GM19452 (cell line): ENCODE data around the gene KRTCAP2.

ENCODE experiments used
- ATAC-seq: cut with Tn5 transposase; IDR thresholded peaks from one replicate; pipeline ENCODE4 v1.9.1; 2021; ENCODE audit not compliant: unreplicated experiment

The KRTCAP2 gene

GRCh38 chr1:155135415-155136028, 37.6 kb downstream of the KRTCAP2 start, which contains the start of gene SLC50A1:
Gene SLC50A1, plus strand, starts transcription at chr1:155135852. Its CDS starts 60 bp downstream, at chr1:155135912.
- peak; percentile 71 for ATAC-seq

- no peak for ATAC-seq
These were observed 38.2 kb downstream of the KRTCAP2 start for GRCh38 chr1:155134880-155135414.

GRCh38 chr1:155134322-155134721, 38.8 kb downstream of the KRTCAP2 start:
- no peak for ATAC-seq

- no peak for ATAC-seq
These were observed 39.3 kb downstream of the KRTCAP2 start for GRCh38 chr1:155133799-155134281.

DNA sequence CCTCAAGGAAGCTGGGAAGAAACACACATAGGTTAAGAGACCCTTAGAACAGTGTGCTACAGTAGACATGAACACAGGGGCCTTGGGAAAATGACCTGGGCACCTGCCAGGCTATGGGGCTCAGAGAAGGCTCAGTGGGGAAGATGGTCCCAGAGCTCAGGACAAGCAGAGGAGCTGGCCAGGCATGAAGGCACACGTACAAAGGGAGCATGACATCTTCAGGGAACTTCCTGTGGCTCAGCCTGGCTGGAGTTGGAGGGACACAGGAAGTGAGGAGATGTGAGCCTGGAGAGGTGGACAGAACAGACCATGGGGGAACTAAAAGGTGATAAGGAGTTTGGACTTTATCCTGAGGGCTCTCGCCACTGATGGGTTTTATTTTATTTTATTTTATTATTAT, 41.2 kb downstream of the KRTCAP2 start:
- ATAC-seq, result no peak

- ATAC-seq, result no peak
These were observed 41.8 kb downstream of the KRTCAP2 start for GRCh38 chr1:155131285-155131684.

DNA sequence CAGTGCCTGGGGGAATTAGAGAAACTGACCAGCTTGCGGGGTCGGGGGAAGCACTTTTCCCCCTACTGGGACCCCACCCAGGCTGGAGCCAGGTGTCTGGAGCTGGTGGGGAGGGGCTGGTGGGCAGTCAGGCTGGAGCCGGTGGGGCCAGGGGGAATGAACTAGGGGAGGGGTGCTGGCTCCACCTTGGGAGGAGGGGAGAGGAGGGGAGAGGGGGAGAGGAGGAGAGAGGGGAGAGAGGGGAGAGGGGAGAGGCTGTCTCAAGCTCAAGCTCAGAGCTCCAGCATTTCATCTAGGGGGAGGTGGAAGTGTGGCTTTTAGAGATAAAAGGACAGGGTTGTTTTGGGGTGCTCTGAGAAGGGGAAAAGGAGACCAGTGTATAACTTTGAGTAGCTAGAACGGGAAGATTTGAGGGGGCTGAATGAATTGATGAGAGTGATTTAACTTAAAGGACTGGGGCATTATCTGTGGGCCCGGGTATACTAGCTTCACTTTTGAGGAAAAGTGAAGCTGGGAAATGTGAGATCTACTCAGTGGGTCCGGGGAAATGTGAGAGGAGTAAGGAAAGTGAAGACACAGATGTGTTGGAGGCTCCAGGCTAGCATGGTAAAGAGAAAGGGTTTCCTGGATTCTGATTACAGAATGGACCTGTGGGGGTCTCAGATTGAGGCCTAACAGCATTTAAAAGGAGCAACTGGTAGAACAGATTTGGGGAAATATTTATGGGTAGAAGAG, 42.7 kb downstream of the KRTCAP2 start:
- ATAC-seq, result no peak

DNA sequence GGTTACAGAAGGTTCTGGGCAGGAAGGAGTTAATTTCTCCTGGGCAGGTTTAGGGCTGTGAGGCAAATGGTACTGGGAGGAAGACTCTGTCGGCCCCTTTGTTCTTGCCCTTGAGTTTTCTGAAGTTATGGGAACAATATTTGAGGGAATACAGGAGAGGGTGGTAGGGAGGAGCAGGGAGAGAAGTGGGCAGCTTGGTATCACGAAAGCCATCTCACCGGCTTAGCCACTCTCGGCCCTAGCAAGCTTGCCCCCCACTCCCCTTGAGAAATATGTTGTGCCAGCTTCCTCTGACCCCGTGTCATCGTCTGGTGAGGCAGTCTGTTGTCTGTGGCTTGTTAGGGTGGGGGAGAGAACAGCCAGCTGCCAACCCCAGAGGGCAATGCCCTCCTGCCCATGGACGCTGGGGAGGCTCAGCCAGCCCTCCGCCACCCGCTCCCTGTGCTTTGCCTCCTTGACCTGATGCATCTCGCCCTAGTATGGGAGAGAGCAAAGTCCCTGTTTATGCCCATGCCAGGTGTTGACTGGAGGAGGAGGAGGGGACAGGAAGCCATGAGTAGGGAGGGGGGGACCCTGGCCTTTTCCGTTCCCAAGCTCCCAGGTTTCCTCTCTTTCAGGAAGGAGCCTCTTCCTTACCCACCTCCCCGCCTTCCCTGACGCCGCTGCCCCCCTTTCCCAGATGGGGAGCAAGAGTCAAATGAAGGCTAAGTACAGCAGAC, 44.2 kb downstream of the KRTCAP2 start:
- no peak for ATAC-seq

GRCh38 chr1:155127967-155128754, 44.9 kb downstream of the KRTCAP2 start:
- ATAC-seq, result no peak

- no peak for ATAC-seq
These were observed 45.8 kb downstream of the KRTCAP2 start, which contains the start of gene EFNA1 for GRCh38 chr1:155127105-155127966. Gene EFNA1, plus strand, starts transcription at chr1:155127876. Its CDS starts 102 bp downstream, at chr1:155127978.

DNA sequence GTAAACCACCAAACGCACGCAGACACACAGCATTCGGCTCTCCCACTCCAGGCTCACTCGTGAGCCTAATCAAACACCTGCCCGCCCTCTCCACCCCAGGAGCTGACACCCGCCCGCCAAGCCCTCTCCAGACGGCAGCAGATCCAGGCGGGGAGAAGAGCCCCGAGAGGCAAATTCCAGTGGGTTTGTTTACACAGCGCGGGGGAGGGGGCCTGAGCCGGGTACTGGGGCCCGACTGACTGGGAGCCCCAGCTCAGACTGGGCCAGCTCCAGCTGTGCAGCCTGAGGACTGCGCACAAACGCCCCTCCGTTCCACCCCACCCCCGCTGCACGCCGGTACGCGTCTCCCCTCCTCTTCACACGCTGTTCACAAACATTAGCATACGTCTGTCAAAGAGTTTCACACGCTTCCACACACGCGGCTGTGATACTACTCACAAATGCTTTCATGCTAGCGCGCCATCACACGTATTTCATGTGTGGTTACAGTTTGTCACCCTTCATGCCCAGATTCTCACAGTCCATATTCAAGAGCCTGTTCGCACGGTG, 46.5 kb downstream of the KRTCAP2 start:
- ATAC-seq, result no peak

DNA sequence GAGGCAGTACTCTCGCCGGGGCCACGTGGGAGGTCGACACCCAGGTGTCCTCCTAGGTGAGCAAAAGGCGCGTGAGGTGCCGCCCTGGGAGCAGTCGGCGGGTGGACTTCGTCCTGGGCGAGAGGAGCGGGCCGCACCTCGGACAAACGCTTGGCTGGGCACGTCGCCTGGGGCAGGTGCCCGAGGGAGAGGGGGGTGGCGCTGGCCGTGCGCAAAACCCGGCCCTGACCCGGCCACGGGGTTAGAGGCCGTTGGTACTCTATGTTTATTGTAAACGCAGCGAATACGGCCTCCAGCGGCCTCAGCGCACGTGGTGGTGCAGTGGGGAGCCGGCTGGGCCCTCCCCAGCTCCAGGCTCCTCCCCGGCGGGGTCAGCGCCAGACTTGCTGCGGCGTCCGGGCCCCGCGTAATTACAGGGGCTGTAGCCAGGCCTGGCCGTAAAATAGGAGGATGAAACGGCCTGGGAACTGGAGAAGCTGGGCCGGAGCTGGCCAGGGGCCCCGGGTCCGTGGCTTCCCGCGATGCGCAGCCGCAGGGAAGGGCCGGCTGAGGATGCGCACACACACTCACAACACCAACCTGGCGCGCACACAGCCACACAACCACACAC, 47.1 kb downstream of the KRTCAP2 start:
- no peak for ATAC-seq

GRCh38 chr1:155125511-155125945, 47.6 kb downstream of the KRTCAP2 start:
- no peak for ATAC-seq

- no peak for ATAC-seq
These were observed 48.3 kb downstream of the KRTCAP2 start for GRCh38 chr1:155124503-155125463.

DNA sequence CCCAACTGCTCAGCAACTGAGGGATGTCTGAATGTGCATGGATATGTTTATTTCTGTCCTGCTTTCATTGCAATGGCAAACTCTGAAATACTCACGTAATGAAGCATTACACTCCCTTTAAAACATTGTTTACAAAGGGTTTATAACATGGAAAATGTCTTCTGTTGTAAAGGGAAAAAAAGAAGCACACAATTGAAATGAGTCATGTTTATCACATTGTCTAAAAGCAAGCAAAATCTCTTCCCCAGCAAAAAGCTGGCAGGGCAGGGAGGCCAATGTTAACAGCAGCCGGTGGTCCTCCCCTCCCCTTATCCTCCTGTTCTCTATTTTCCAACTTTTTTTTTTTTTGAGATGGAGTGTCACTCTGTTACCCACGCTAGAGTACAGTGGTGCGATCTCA, 49.3 kb downstream of the KRTCAP2 start:
- ATAC-seq, result no peak

DNA sequence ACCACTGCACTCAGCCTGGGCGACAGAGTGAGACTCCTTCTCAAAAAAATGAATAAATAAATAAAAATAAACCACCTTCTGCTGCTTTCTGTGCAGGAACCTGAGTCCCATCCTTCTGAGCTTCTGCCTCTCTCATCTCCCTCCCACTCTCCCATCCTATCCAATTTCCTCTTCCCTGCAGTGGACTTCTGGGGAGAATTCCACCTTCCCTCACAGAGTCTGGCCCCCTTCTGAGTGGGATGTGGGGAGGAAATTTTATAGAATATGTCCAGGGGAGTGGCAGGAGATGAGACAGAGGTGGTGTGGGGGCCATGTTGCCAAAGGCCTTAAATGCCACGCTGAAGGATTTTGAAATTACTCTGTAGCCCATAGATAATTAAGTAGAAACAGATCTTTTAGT, 50.8 kb downstream of the KRTCAP2 start:
- no peak for ATAC-seq

DNA sequence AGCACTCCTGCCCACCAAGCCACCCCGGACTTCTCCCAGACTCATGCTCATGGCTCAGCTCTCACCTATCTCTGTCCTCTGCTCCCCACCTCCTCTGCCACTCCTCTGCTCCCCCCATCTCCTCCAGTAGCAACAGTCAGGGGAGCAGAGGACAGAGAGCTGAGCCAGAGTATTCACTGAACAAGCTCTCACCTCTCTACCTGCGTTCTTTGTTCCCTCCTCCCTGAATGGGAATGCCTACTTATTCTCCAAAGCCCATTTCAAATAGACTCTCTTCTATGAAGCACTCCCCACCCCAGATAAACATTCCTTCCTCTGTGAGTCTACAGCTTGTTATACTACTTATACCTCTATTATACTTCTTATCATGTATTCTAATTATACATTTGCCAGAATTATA, 51.9 kb downstream of the KRTCAP2 start:
- no peak for ATAC-seq

- no peak for ATAC-seq
These were observed 52.9 kb downstream of the KRTCAP2 start for GRCh38 chr1:155120253-155120652.
